DOHH2 (cell line): ENCODE data around the gene PPP1R8.
"Not testable (repeated sequence)": the region's sequence is repeated elsewhere in the genome, so short reads cannot be mapped to it uniquely, and the experiment has no call there.

Experiments
- H3F3A ChIP-seq: fragments of 200-600 bp; sonication (generic), shearing (Covaris generic); 2 replicates; pipeline ENCODE4 v1.6.0; 2016; ENCODE audit warnings: antibody characterized with exemption, mild to moderate bottlenecking; ENCODE audit not compliant: control insufficient read depth, insufficient read depth
- H3K27ac ChIP-seq: fragments of 200-600 bp; sonication (generic); 2 replicates; pipeline ENCODE4 v1.5.1; 2014; ENCODE audit warnings: low read depth, mild to moderate bottlenecking, low read length, moderate library complexity
- H3K27me3 ChIP-seq: fragments of 200-600 bp; sonication (generic); 2 replicates; pipeline ENCODE4 v1.6.1; 2014; ENCODE audit warnings: mild to moderate bottlenecking, low read length, mixed read lengths; ENCODE audit not compliant: control insufficient read depth
- H3K36me3 ChIP-seq: fragments of 200-600 bp; sonication (generic); 2 replicates; pipeline ENCODE4 v1.6.1; 2014; ENCODE audit warnings: mild to moderate bottlenecking, low read length, moderate library complexity, mixed read lengths; ENCODE audit not compliant: control insufficient read depth
- H3K4me1 ChIP-seq: fragments of 200-600 bp; sonication (generic); 2 replicates; pipeline ENCODE4 v1.6.1; 2014; ENCODE audit warnings: mild to moderate bottlenecking, low read length, mixed read lengths; ENCODE audit not compliant: control insufficient read depth
- H3K4me2 ChIP-seq: fragments of 200-600 bp; sonication (generic); 2 replicates; pipeline ENCODE4 v1.6.0; 2014; ENCODE audit warnings: mild to moderate bottlenecking, low read length, moderate library complexity
- H3K4me3 ChIP-seq: fragments of 200-600 bp; sonication (generic); 2 replicates; pipeline ENCODE4 v1.5.1; 2014; ENCODE audit warnings: mild to moderate bottlenecking, low read length, mixed read lengths
- H3K79me2 ChIP-seq: fragments of 200-600 bp; sonication (generic); 2 replicates; pipeline ENCODE4 v1.6.1; 2014; ENCODE audit warnings: mild to moderate bottlenecking, low read length, mixed read lengths; ENCODE audit not compliant: control insufficient read depth
- H3K9me2 ChIP-seq: fragments of 200-600 bp; sonication (generic); replicated peaks from 2 replicates; pipeline ENCODE4 v1.6.1; 2014; ENCODE audit warnings: mild to moderate bottlenecking, low read length, mixed read lengths; ENCODE audit not compliant: control insufficient read depth
- H3K9me3 ChIP-seq: fragments of 200-600 bp; sonication (generic); 2 replicates; pipeline ENCODE4 v1.6.1; 2014; ENCODE audit warnings: antibody characterized with exemption, low read length, mixed read lengths; ENCODE audit not compliant: control insufficient read depth, insufficient read depth
- H4K20me1 ChIP-seq: fragments of 200-600 bp; sonication (generic); 2 replicates; pipeline ENCODE4 v1.6.0; 2014; ENCODE audit warnings: low read depth, mild to moderate bottlenecking, antibody characterized with exemption, low read length, moderate library complexity; ENCODE audit not compliant: control insufficient read depth, insufficient read depth
- EZH2phosphoT487 ChIP-seq: fragments of 200-600 bp; sonication (generic); IDR thresholded peaks from 2 replicates; pipeline ENCODE4 v1.6.1; 2017; ENCODE audit warnings: borderline replicate concordance, mild to moderate bottlenecking, antibody characterized with exemption, low read length, moderate library complexity, mixed read lengths
- TF ChIP-seq, protein P1 (sequence below): fragments of 200-600 bp; sonication (generic); IDR thresholded peaks from one replicate; pipeline ENCODE4 v1.5.1; 2014; ENCODE audit warnings: antibody characterized with exemption, mild to moderate bottlenecking, low read depth, low read length; ENCODE audit not compliant: poor library complexity, severe bottlenecking

PPP1R8 gene

DNA sequence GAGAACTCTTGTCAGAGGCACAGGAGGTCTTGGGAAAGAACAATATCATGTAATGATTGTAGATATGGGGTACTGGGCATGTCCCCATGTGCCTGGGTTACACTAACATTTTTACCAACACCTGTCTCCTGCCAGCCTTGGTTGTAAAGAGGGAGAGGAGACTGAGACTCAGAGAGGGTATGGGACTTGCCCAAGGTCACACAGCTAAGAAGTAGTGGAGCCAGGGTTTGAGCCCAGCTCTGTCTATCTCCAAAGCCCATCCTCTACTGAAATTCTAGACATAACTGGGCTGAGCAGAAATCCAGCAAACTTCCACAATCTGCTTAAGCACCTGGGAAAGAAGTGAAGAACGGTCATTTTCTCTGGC lies 39.1 kb downstream of the PPP1R8 start:
- H3K4me2 ChIP-seq = peak overlapping the region; percentile 57

DNA sequence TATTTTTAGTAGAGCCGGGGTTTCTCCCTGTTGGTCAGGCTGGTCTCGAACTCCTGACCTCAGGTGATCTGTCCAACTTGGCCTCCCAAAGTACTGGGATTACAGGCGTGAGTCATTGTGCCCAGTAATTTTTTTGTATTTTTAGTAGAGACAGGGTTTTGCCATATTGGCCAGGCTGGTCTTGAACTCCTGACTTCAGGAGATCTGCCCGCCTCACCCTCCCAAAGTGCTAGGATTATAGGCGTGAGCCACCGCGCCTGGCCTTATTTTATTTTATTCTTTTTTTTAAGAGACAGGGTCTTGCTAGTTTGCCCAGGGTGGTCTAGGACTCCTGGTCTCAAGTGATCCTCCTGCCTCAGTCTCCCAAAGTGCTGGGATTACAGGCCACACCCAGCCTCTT lies 40.5 kb downstream of the PPP1R8 start:
- H3K4me3 ChIP-seq, H3K27ac ChIP-seq, H3K4me2 ChIP-seq, H4K20me1 ChIP-seq, H3K9me3 ChIP-seq, H3K79me2 ChIP-seq, H3K9me2 ChIP-seq, H3K27me3 ChIP-seq, H3K36me3 ChIP-seq: not testable (repeated sequence)
- Histone ChIP-seq H3F3A (peaks cover 21% of the 10 kb centered on the region; the same call in 1 of the 2 replicates), H3K4me1 (peaks cover 57% of the 10 kb centered on the region)

More for the DNA sequence above, 39.1 kb downstream of the PPP1R8 start:
- H3K27ac ChIP-seq = peak overlapping the region; percentile 10
- H3K79me2 ChIP-seq = no peaks in the 10 kb centered on the region
- no peaks in the 10 kb centered on the region for H4K20me1 ChIP-seq
- H3K27me3 ChIP-seq = no peaks in the 10 kb centered on the region
- no peaks in the 10 kb centered on the region for H3K9me3 ChIP-seq
- H3K4me3 ChIP-seq = peak overlapping the region; percentile 60
- no peak for TF ChIP-seq EZH2phosphoT487
- TF ChIP-seq, protein P1, sequence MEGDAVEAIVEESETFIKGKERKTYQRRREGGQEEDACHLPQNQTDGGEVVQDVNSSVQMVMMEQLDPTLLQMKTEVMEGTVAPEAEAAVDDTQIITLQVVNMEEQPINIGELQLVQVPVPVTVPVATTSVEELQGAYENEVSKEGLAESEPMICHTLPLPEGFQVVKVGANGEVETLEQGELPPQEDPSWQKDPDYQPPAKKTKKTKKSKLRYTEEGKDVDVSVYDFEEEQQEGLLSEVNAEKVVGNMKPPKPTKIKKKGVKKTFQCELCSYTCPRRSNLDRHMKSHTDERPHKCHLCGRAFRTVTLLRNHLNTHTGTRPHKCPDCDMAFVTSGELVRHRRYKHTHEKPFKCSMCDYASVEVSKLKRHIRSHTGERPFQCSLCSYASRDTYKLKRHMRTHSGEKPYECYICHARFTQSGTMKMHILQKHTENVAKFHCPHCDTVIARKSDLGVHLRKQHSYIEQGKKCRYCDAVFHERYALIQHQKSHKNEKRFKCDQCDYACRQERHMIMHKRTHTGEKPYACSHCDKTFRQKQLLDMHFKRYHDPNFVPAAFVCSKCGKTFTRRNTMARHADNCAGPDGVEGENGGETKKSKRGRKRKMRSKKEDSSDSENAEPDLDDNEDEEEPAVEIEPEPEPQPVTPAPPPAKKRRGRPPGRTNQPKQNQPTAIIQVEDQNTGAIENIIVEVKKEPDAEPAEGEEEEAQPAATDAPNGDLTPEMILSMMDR = no peak
- peaks cover 56% of the 10 kb centered on the region for H3K4me1 ChIP-seq
- H3F3A ChIP-seq = peaks cover 22% of the 10 kb centered on the region
- no peaks in the 10 kb centered on the region for H3K9me2 ChIP-seq
- no peaks in the 10 kb centered on the region for H3K36me3 ChIP-seq

DNA sequence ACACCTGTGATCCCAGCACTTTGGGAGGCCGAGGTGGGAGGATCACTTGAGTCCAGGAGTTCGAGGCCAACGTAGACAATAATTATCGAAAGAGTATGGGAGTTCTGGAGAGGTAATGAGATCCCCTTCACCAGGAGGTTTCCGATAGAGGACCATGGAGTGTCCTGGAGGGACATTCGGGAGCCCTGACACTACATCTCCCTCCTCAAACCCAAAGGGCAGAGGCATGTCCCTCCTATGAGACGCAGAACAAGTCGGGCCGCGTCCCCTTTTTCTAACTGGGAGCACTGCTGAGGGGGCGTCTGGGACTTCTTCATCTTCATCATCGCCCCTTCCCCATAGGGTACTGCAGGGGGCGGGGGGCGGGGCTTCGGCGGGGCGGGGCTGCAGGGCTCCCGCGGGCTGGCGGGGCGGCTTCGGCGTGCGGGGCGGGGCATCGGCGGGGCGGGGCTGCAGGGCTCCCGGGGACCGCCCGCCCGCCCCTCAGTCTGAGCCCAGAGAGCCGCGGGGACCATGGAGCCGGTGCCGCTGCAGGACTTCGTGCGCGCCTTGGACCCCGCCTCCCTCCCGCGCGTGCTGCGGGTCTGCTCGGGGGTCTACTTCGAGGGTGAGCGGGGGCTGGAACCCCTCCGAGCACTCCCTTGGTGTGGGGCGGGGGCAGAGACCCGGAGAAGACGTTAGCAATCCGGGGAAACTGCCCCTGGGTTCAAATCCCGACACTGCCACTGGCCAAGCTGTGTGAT lies 41.6 kb downstream of the PPP1R8 start, which contains the start of gene THEMIS2:
THEMIS2 (plus strand) TSS at position 486 of the 743 bp plus-strand sequence; CDS start at position 514, 28 bp downstream.
- H4K20me1 ChIP-seq = no peaks in the 10 kb centered on the region
- no peak within 1 kb of the TSS for H3K27ac ChIP-seq
- peaks cover 61% of the 10 kb centered on the region for H3K4me1 ChIP-seq
- no peaks in the 10 kb centered on the region for H3K9me3 ChIP-seq
- H3F3A ChIP-seq = peaks cover 18% of the 10 kb centered on the region; the same call in 1 of the 2 replicates
- peak within 1 kb of the TSS; percentile 88 for H3K4me2 ChIP-seq
- peak within 1 kb of the TSS; percentile 75 for H3K4me3 ChIP-seq
- H3K36me3 ChIP-seq = no peaks in the 10 kb centered on the region
- H3K27me3 ChIP-seq = no peaks in the 10 kb centered on the region
- TF ChIP-seq, protein P1 = no peak
- H3K79me2 ChIP-seq = no peaks in the 10 kb centered on the region
- H3K9me2 ChIP-seq = no peaks in the 10 kb centered on the region

- Histone ChIP-seq H3K4me1 (peaks cover 61% of the 10 kb centered on the region), H3K4me3 (peak overlapping the region; percentile 75), H4K20me1 (no peaks in the 10 kb centered on the region), H3K27me3 (no peaks in the 10 kb centered on the region), H3K36me3 (no peaks in the 10 kb centered on the region), H3K9me2 (no peaks in the 10 kb centered on the region), H3K27ac (no peak overlapping the region), H3K4me2 (peak overlapping the region; percentile 88), H3K9me3 (no peaks in the 10 kb centered on the region), H3K79me2 (no peaks in the 10 kb centered on the region), H3F3A (peaks cover 18% of the 10 kb centered on the region; the same call in 1 of the 2 replicates)
- TF ChIP-seq EZH2phosphoT487 = no peak
- TF ChIP-seq, protein P1 = no peak
Observed at GRCh38 chr1:27872802-27873551, 42.4 kb downstream of the PPP1R8 start.
